Endothelial cell of umbilical vein (primary cell): ENCODE results near the gene PDS5B. TPM values are rescaled to one million over a fixed set of nuclear protein-coding genes. Genes with fewer than 3 reads are reported as not detected.
"Not testable (repeated sequence)": the region's sequence is repeated elsewhere in the genome, so short reads cannot be mapped to it uniquely, and the experiment has no call there.

Experiments
- BruUV-seq: library from RNA; stranded (reverse); fragments of 400-500 nt; replicated peaks from 2 replicates; lab custom pipeline; 2021; lab: Mats Ljungman, UMichigan
- CTCF ChIA-PET: fragments of 300-600, 350-600 bp; sonication (Branson Sonifier 250); formaldehyde crosslinking; loops from one replicate; lab custom pipeline; 2021; ENCODE audit warnings: antibody characterized with exemption, inconsistent platforms; lab: Charles Lee
- POLR2A ChIA-PET: fragments of 300-600, 350-600 bp; sonication (Branson Sonifier 250); formaldehyde crosslinking; loops from one replicate; lab custom pipeline; 2021; ENCODE audit warnings: antibody characterized with exemption, inconsistent platforms; lab: Charles Lee
- DNase-seq: peaks from one replicate; pipeline ENCODE4 v3.0.0-alpha.2; 2011; ENCODE audit warnings: low read depth, low spot score
- FAIRE-seq: peaks from 2 replicates; lab custom pipeline; 2011; peaks lifted over from hg19 to GRCh38; lab: Jason Lieb, UNC
- H2AFZ ChIP-seq: 2 replicates; pipeline ENCODE4 v1.6.0; 2012; ENCODE audit warnings: low read depth, low read length, control low read depth, inconsistent platforms
- H3K27ac ChIP-seq: 2 replicates; pipeline ENCODE4 v1.5.1; 2011; ENCODE audit warnings: low read depth, mild to moderate bottlenecking, control low read depth, low read length, moderate library complexity; ENCODE audit not compliant: insufficient read depth
- H3K27me3 ChIP-seq, 2 experiments: 2 replicates each; pipeline versions ENCODE4 v1.6.0 to v1.6.1; 2011; ENCODE audit warnings: low read length in 2 of 2, mixed read lengths in 1 of 2; ENCODE audit not compliant: control insufficient read depth in 2 of 2, insufficient read depth in 2 of 2
- H3K36me3 ChIP-seq, 2 experiments: 2 replicates in 1 of 2; 3 replicates in 1 of 2; pipeline ENCODE4 v1.5.1; 2011; ENCODE audit warnings: low read length in 2 of 2, mild to moderate bottlenecking in 1 of 2, moderate library complexity in 1 of 2; ENCODE audit not compliant: control insufficient read depth in 2 of 2, insufficient read depth in 2 of 2; ENCODE audit errors: extremely low read depth in 1 of 2
- H3K4me1 ChIP-seq: 3 replicates; pipeline ENCODE4 v1.5.1; 2011; ENCODE audit warnings: mild to moderate bottlenecking, low read length; ENCODE audit not compliant: control insufficient read depth, insufficient read depth; ENCODE audit errors: extremely low read depth
- H3K4me2 ChIP-seq: 2 replicates; pipeline ENCODE4 v1.6.1; 2011; ENCODE audit warnings: low read length, control low read depth, mixed read lengths; ENCODE audit not compliant: insufficient read depth
- H3K4me3 ChIP-seq, 3 experiments: fragments of 200-600 bp in 1 of 3; sonication (generic), shearing (Covaris generic) in 1 of 3; replicated peaks in 1 of 3; 2 replicates each; pipeline ENCODE4 v1.5.1; 2011 to 2016; ENCODE audit warnings: control low read depth in 3 of 3, low read length in 3 of 3, mild to moderate bottlenecking in 2 of 3, inconsistent platforms in 1 of 3, low read depth in 1 of 3, moderate library complexity in 1 of 3; ENCODE audit not compliant: insufficient read depth in 1 of 3
- H3K79me2 ChIP-seq: 2 replicates; pipeline ENCODE4 v1.6.0; 2012; ENCODE audit warnings: low read length, inconsistent platforms; ENCODE audit not compliant: control insufficient read depth, insufficient read depth
- H3K9ac ChIP-seq: replicated peaks from 2 replicates; pipeline ENCODE3; 2011; ENCODE audit warnings: low read length, control low read depth; ENCODE audit not compliant: insufficient read depth; ENCODE audit errors: extremely low read depth
- H3K9me1 ChIP-seq: replicated peaks from 3 replicates; pipeline ENCODE4 v1.6.0; 2011; ENCODE audit warnings: mild to moderate bottlenecking, low read length; ENCODE audit not compliant: control insufficient read depth, insufficient read depth; ENCODE audit errors: extremely low read depth
- H3K9me3 ChIP-seq: replicated peaks from 2 replicates; pipeline ENCODE4 v1.5.1; 2012; ENCODE audit warnings: low read length, inconsistent platforms; ENCODE audit not compliant: control insufficient read depth, insufficient read depth
- H4K20me1 ChIP-seq: replicated peaks from 2 replicates; pipeline ENCODE3; 2011; ENCODE audit warnings: mild to moderate bottlenecking, low read length; ENCODE audit not compliant: control insufficient read depth, insufficient read depth; ENCODE audit errors: extremely low read depth
- CTCF ChIP-seq, 2 donors: IDR thresholded peaks; 1 replicate in 1 of 2; 2 replicates in 1 of 2; pipeline ENCODE4 v1.5.1; 2011; ENCODE audit warnings: low read length in 2 of 2, mild to moderate bottlenecking in 2 of 2, moderate library complexity in 2 of 2, control low read depth in 1 of 2, inconsistent platforms in 1 of 2, low read depth in 1 of 2; ENCODE audit not compliant: insufficient read depth in 1 of 2; ENCODE audit errors: extremely low read depth in 1 of 2
- EZH2 ChIP-seq: IDR thresholded peaks from 2 replicates; pipeline ENCODE4 v1.6.1; 2012; ENCODE audit warnings: borderline replicate concordance, low read depth, mild to moderate bottlenecking, moderate library complexity, low read length, inconsistent platforms; ENCODE audit not compliant: severe bottlenecking
- FOS ChIP-seq: IDR thresholded peaks from 2 replicates; pipeline ENCODE4 v1.6.1; 2011; ENCODE audit warnings: mild to moderate bottlenecking, low read length, moderate library complexity, borderline replicate concordance; ENCODE audit not compliant: insufficient read depth
- GATA2 ChIP-seq: IDR thresholded peaks from 2 replicates; pipeline ENCODE4 v1.7.0; 2011; ENCODE audit warnings: low read depth, mild to moderate bottlenecking, moderate library complexity, mixed read lengths, low read length; ENCODE audit not compliant: insufficient read length, insufficient read depth
- JUN ChIP-seq: IDR thresholded peaks from 2 replicates; pipeline ENCODE4 v1.6.1; 2011; ENCODE audit warnings: borderline replicate concordance, low read depth; ENCODE audit not compliant: insufficient read length, insufficient read depth
- MAX ChIP-seq: IDR thresholded peaks from 2 replicates; pipeline ENCODE4 v1.6.1; 2011; ENCODE audit not compliant: insufficient read depth, insufficient read length
- MYC ChIP-seq: IDR thresholded peaks from one replicate; pipeline ENCODE4 v1.6.1; 2011; ENCODE audit warnings: mild to moderate bottlenecking, low read depth, low read length
- POLR2A ChIP-seq: IDR thresholded peaks from 2 replicates; pipeline ENCODE4 v1.6.1; 2012; ENCODE audit warnings: low read depth, mild to moderate bottlenecking, control low read depth, low read length
- POLR2AphosphoS5 ChIP-seq: IDR thresholded peaks from 2 replicates; pipeline ENCODE4 v1.6.1; 2012; ENCODE audit warnings: low read depth, mild to moderate bottlenecking, control low read depth, low read length, moderate library complexity; ENCODE audit not compliant: insufficient read depth
- dilution Hi-C: fragments of 300-500 bp; cut with MboI; formaldehyde crosslinking; loops from one replicate; pipeline ENCODE4 v1.15.0; 2019; ENCODE audit warnings: low sequenced_read_pairs; ENCODE audit not compliant: extremely low pct_ligation_motif_present
- intact Hi-C: fragments of 100-400 bp; cut with micrococcal nuclease; formaldehyde crosslinking; loops from one replicate; pipeline ENCODE4 v1.10.0; 2022
- polyA plus RNA-seq, 4 experiments: library from polyadenylated mRNA; depleted of rRNA in 3 of 4; stranded (reverse) in 3 of 4; unstranded in 1 of 4; fragments of >200 nt; gene quantifications; 2 replicates each; pipeline versions ENCODE4 v1.2.1 to v1.2.3, GENCODE V29; 2011 to 2012; ENCODE audit warnings: missing spikeins in 1 of 4
- total RNA-seq: library from RNA; stranded (reverse); gene quantifications from 2 replicates; pipeline ENCODE4 v1.2.3, GENCODE V29; 2021

PDS5B gene
- total and polyA plus RNA-seq, 2 donors (not counting 3 experiments of a cell fraction or from before 2014, with no cell fraction given), result 3.9 to 40.3 TPM

DNA sequence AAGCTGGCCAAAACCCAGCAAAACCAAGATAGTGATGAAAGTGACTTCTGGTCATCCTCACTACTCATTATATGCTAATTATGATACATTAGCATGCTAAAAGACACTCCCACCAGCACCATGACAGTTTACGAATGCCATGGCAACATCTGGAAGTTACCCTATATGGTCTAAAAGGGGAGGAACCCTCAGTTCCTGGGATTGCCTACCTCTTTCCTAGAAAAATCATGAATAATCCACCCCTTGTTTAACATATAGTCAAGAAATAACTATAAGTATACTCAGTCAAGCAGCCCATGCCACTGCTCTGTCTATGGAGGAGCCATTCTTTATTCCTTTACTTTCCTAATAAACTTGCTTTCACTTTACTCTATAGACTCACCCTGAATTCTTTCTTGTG lies 25.4 kb upstream of the PDS5B start:
- H3K9me3 ChIP-seq, dilution Hi-C loops, H3K4me3 ChIP-seq, H4K20me1 ChIP-seq, H3K27ac ChIP-seq, H3K4me1 ChIP-seq, intact Hi-C loops, H3K9ac ChIP-seq, H3K27me3 ChIP-seq, DNase-seq, H3K9me1 ChIP-seq, H3K79me2 ChIP-seq, H2AFZ ChIP-seq, BruUV-seq, H3K36me3 ChIP-seq, FAIRE-seq, POLR2A ChIA-PET, H3K4me2 ChIP-seq: not testable (repeated sequence)
- CTCF ChIA-PET, result interaction anchor here (0.7 kb wide), 1 partner anchor 651 kb away, joined by 3 read pairs; no protein-coding TSS in a partner anchor

DNA sequence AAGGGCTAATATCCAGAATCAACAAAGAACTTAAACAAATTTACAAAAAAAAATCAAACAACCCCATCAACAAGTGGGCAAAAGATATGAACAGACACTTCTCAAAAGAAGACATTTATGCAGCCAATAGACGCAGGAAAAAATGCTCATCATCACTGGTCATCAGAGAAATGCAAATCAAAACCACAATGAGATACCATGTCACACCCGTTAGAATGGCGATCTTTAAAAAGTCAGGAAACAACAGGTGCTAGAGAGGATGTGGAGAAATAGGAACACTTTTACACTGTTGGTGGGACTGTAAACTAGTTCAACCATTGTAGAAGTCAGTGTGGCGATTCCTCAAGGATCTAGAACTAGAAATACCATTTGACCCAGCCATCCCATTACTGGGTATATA lies 10.6 kb upstream of the PDS5B start:
- H3K79me2 ChIP-seq, H3K4me1 ChIP-seq, POLR2A ChIA-PET, H3K36me3 ChIP-seq, CTCF ChIA-PET, H3K27ac ChIP-seq, DNase-seq, H3K9me3 ChIP-seq, H3K9me1 ChIP-seq, FAIRE-seq, H2AFZ ChIP-seq, dilution Hi-C loops, H4K20me1 ChIP-seq, H3K4me3 ChIP-seq, H3K27me3 ChIP-seq, intact Hi-C loops, BruUV-seq, H3K9ac ChIP-seq, H3K4me2 ChIP-seq: not testable (repeated sequence)

GRCh38 chr13:32577032-32577431 lies 9.2 kb upstream of the PDS5B start:
- POLR2A ChIA-PET, result no interaction called here
- dilution Hi-C loops, result no loop called here
- no peaks in the 10 kb centered on the region for H3K36me3 ChIP-seq
- TF ChIP-seq EZH2 (no peak), FOS (no peak), MAX (no peak), JUN (no peak), GATA2 (no peak), MYC (no peak), POLR2AphosphoS5 (no peak), POLR2A (no peak), CTCF (IDR thresholded peaks at IDR 0.05; ENCODE audit: extremely low read depth in 1 of 2, insufficient read depth in 1 of 2, low read depth in 1 of 2, low read length in 2 of 2) (no peak)
- H3K9ac ChIP-seq, result no peak overlapping the region
- no peaks in the 10 kb centered on the region for H3K9me1 ChIP-seq
- no TSS peak for BruUV-seq
- H2AFZ ChIP-seq, result no peak overlapping the region
- no peak overlapping the region for H3K4me3 ChIP-seq
- intact Hi-C loops, result no loop called here
- no peak for FAIRE-seq
- H3K79me2 ChIP-seq, result no peaks in the 10 kb centered on the region
- H3K9me3 ChIP-seq, result no peaks in the 10 kb centered on the region
- CTCF ChIA-PET, result interaction anchor here (8.2 kb wide), 1 partner anchor 667 kb away, joined by 437 read pairs; no protein-coding TSS in a partner anchor
- DNase-seq, result no peak
- peaks cover 0 to 1% of the 10 kb centered on the region in 2 experiments for H3K27me3 ChIP-seq
- H4K20me1 ChIP-seq, result no peaks in the 10 kb centered on the region
- no peak overlapping the region for H3K27ac ChIP-seq
- no peak overlapping the region for H3K4me2 ChIP-seq
- H3K4me1 ChIP-seq, result no peaks in the 10 kb centered on the region
